8988T (cell line): ENCODE results near the gene MYO7A.

ENCODE experiments used
- DNase-seq: peaks from one replicate; pipeline ENCODE4 v3.0.0; 2011

MYO7A gene

GRCh38 chr11:77230878-77231605 lies 103.0 kb downstream of the MYO7A start:
- DNase-seq: no peak

- DNase-seq: no peak
Measured at GRCh38 chr11:77231800-77232199, 103.8 kb downstream of the MYO7A start.

GRCh38 chr11:77232242-77232641 lies 104.2 kb downstream of the MYO7A start:
- DNase-seq: no peak

- no peak for DNase-seq
Measured at GRCh38 chr11:77233011-77233410, 105.0 kb downstream of the MYO7A start.

GRCh38 chr11:77236901-77237300 lies 108.9 kb downstream of the MYO7A start:
- DNase-seq: no peak

GRCh38 chr11:77244277-77245027 lies 116.4 kb downstream of the MYO7A start:
- DNase-seq: no peak

DNA sequence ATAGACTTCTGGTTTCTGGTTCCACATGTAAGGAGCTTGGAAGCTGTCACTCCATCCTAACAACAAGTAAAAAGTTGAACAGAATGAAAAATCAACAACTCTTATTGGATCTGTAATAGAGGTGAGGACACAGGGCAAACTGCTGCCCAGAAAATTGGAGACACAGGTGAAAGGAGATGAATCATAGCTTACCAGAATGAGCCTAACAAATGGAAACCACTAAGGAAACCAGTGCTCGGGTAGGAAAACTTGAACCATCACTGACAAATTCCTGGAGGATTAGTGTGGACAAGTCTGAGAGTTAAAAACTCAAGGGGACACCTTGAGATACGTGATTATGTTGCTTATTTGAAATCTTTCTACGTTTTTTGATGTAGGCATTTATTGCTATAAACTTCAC lies 121.4 kb downstream of the MYO7A start:
- no peak for DNase-seq

- DNase-seq: no peak
Measured at GRCh38 chr11:77250881-77251640, 123.0 kb downstream of the MYO7A start.

DNA sequence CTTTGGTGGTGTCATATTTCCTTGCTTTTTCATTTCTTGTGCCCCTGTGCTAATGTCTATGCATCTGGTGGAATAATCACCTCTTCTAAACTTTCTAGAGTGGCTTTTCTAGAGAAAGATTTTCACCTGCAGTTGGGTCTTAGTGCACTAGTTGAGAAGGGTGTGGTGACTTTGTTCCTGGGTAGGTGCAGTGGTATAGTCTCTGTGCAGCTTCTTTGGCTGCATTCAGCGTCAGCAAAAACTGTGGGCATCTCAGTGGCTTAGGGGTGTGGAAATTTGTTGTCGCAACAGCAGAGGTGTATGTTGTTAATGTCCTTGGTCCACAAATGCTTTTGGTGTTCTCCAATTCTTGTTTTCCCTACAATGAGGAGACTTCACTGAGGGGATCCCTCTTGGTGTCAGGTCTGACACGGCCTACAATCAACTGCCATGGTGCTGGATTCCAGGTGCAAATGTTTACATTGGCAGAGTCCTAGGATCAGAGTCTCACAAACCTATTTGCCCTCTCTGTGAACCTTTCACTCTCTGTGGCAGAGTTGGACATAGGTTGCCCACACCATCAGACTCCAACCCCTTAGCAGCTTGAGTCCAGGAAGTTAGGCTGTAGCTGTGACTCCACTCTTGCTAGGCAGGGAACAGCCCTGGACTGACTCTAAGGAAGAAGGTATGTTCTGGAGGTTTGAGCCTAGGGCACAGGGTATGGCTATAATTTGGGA lies 124.7 kb downstream of the MYO7A start:
- DNase-seq: no peak

- DNase-seq: no peak
Measured at GRCh38 chr11:77253690-77254089, 125.6 kb downstream of the MYO7A start.

DNA sequence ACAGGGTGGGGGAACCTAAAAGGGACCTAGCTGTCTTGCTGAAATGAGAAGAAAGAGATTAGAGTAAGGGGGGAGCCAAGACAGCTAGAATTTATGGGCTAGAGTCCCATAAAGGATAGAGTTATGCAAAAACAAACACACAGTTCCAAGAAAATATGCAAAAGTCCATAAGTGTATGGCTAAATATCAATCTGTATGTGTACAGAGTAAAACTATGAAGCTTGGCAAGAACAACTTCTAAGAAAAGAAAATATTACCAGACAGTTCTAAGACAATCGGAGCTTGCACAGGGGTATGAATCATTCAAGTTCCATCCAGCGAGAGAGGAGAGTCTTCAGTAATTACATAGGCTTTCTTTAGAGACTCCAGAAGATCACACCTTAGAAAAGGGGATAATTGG lies 131.6 kb downstream of the MYO7A start:
- no peak for DNase-seq

DNA sequence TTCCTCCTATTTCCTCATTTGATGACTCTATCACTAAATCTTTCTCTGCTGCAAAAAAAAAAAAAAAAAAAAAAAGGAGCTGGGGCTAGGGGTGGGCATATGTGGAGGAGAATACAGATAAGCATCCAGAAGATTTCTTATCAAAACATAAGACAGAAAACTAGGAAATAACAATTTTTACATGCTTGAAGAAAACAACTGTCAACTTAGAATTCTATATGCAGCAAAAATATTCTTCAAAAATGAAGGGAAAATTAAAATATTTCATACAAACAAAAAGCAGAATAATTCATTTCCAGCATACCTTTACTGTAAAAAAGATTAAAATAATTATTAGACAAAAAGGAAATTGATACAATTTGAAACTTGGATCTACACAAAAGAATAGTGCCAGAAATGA lies 134.8 kb downstream of the MYO7A start:
- DNase-seq: no peak
